Subcutaneous abdominal adipose tissue (tissue), 5 donors: ENCODE results near the gene YPEL1.

Source experiments
- H3K27ac ChIP-seq: one replicate; pipeline ENCODE4 v1.7.0; 2013; ENCODE audit warnings: low read depth, mild to moderate bottlenecking, inconsistent platforms, low read length, moderate library complexity
- H3K27me3 ChIP-seq, 5 donors: one replicate each; pipeline ENCODE4 v1.7.0; 2013; ENCODE audit warnings: low read length in 5 of 5, inconsistent platforms in 1 of 5; ENCODE audit not compliant: control insufficient read depth in 5 of 5, insufficient read depth in 4 of 5
- H3K36me3 ChIP-seq, 5 donors: one replicate each; pipeline ENCODE4 v1.7.0; 2013; ENCODE audit warnings: low read length in 5 of 5; ENCODE audit not compliant: control insufficient read depth in 5 of 5, insufficient read depth in 5 of 5
- H3K4me1 ChIP-seq, 5 donors: one replicate each; pipeline ENCODE4 v1.7.0; 2013; ENCODE audit warnings: low read length in 5 of 5, mild to moderate bottlenecking in 3 of 5, moderate library complexity in 1 of 5; ENCODE audit not compliant: control insufficient read depth in 5 of 5, insufficient read depth in 5 of 5
- H3K4me3 ChIP-seq, 5 donors: one replicate each; pipeline ENCODE4 v1.7.0; 2013; ENCODE audit warnings: low read length in 5 of 5, low read depth in 1 of 5
- H3K9ac ChIP-seq, 5 donors: one replicate each; pipeline ENCODE4 v1.7.0; 2013; ENCODE audit warnings: low read length in 5 of 5, mild to moderate bottlenecking in 4 of 5, moderate library complexity in 3 of 5
- H3K9me3 ChIP-seq, 5 donors: one replicate each; pipeline ENCODE4 v1.7.0; 2013; ENCODE audit warnings: low read length in 5 of 5; ENCODE audit not compliant: control insufficient read depth in 5 of 5
- donor health status: healthy.
- donor health status: healthy.
- donor health status: healthy.
- donor health status: healthy.
- donor health status: healthy.

YPEL1 gene

DNA sequence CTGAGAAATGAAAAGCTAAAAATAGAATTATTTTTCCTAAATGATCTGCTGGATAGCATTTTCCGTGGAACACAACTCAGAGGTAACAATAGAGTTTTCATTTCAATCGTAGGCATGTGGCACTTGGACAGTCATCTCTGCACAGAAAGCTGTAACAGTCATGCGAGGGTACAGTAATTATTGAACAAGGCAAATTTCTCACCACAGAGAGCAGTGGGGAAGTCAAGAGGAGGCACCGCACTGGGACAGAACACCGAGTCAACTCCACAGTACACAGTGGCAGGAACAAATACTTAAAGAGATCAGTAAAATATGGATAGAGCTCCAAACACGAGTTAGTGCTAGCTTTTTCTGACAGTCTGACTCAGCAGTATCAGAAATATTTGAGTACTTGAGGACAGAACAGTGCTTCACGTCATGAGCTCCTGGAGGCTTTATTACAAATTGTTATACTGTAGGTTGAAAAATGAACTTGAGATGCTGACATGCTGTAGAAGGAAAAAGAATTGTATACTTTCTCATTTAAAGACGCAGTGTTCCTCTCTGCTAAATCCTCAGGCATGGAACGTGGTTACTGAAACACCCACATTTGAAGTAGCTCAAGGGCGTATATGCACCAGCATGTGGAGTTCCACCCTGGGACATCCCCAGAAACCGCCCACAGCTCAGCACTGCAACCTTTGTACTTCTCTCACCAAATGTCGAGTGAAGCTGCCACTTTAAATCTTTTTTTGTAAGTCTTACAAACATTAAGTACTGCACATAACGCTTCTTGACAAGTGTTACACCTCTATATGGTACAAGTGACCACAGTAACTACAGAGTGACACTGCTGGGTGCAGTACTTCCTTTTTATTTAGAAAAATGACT, 27.4 kb upstream of the YPEL1 start:
- H3K36me3 ChIP-seq: peaks cover 13 to 92% (median 78%) of the 10 kb centered on the region in 5 donors
- H3K4me1 ChIP-seq: peaks cover 0 to 3% (median 0%) of the 10 kb centered on the region in 5 donors
- no peak overlapping the region for H3K4me3 ChIP-seq
- H3K27ac ChIP-seq: no peak overlapping the region
- H3K9me3 ChIP-seq: no peaks in the 10 kb centered on the region
- H3K9ac ChIP-seq: no peak overlapping the region
- H3K27me3 ChIP-seq: no peaks in the 10 kb centered on the region

DNA sequence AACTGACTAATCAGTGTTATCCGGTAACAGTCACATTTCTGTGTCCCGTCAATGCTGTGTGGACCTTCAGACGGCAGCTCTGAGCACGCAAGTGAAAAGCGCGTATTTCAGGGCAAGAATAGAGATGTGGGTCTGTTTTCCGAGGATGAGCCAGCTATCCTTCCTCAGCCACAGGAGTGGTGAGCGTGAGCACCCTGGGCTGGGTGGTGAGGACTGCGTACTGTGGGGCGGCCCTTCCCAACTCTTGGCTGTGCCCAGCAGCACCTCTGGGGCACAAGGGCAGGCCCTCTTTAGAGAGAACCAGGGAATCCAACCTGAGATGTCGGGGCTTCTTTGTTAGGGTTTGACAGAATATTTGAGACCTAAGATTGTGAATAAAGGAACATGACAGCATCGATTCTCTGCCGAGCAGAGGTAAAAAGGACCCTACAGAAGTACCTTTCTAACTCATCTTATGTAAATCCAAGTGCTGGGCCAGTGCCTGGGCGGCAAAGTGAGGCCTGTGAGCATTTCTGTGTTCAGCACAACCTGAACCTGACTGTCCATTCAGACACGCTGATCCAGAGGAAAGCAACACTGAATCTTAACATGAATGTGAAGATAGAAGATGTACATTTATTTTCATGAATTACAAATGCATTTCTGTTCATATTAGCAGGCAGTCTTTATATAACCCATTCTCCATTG, 26.5 kb upstream of the YPEL1 start:
- Histone ChIP-seq H3K4me1 (peaks cover 0 to 3% (median 0%) of the 10 kb centered on the region in 5 donors), H3K27me3 (no peaks in the 10 kb centered on the region), H3K27ac (no peak overlapping the region), H3K9ac (no peak overlapping the region), H3K9me3 (no peaks in the 10 kb centered on the region), H3K4me3 (no peak overlapping the region), H3K36me3 (peaks cover 13 to 92% (median 77%) of the 10 kb centered on the region in 5 donors)

DNA sequence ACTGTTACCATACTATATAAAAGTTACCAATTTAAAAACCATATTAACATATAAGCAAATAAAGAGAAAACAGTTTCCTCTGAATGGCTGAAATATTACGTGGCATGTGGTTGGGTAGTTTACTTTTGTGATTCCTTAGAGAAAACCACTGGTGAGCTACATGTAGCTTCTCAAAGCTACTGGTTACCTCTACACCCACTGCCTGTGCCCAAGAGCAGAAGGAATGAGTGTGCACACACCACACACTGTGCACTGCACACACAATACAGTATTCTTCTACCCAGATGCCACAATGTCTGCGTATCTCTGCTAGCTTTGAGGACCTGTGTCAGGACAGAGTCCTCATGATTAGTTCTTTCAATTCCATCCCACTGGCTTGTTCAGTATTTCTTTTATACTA, 25.5 kb upstream of the YPEL1 start:
- no peaks in the 10 kb centered on the region for H3K27me3 ChIP-seq
- no peak overlapping the region for H3K9ac ChIP-seq
- no peak overlapping the region for H3K4me3 ChIP-seq
- peaks cover 13 to 84% (median 66%) of the 10 kb centered on the region in 5 donors for H3K36me3 ChIP-seq
- no peaks in the 10 kb centered on the region for H3K9me3 ChIP-seq
- peaks cover 0 to 3% (median 0%) of the 10 kb centered on the region in 5 donors for H3K4me1 ChIP-seq
- H3K27ac ChIP-seq: no peak overlapping the region

DNA sequence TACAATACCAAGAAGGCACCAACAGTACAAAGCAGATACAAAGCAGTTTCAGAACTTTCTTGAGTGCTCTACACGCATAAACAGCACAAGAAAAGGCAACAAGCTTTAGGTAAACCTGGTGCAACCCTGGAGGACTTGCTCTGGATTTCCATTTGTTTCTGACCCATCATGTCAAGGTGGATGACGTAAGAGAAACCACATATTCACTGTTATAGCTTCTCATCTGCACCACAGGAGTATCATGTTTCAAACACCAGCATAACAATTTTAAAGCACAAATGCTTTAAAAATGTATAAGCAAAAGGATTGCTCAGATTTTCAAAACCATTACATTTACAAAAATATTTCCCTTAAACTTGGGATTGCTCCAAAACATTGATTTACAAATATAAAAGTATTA, 25.0 kb upstream of the YPEL1 start:
- Histone ChIP-seq H3K4me1 (peaks cover 0 to 7% (median 2%) of the 10 kb centered on the region in 5 donors), H3K27me3 (no peaks in the 10 kb centered on the region), H3K4me3 (no peak overlapping the region), H3K36me3 (peaks cover 13 to 79% (median 62%) of the 10 kb centered on the region in 5 donors), H3K9me3 (no peaks in the 10 kb centered on the region), H3K27ac (no peak overlapping the region), H3K9ac (no peak overlapping the region)

DNA sequence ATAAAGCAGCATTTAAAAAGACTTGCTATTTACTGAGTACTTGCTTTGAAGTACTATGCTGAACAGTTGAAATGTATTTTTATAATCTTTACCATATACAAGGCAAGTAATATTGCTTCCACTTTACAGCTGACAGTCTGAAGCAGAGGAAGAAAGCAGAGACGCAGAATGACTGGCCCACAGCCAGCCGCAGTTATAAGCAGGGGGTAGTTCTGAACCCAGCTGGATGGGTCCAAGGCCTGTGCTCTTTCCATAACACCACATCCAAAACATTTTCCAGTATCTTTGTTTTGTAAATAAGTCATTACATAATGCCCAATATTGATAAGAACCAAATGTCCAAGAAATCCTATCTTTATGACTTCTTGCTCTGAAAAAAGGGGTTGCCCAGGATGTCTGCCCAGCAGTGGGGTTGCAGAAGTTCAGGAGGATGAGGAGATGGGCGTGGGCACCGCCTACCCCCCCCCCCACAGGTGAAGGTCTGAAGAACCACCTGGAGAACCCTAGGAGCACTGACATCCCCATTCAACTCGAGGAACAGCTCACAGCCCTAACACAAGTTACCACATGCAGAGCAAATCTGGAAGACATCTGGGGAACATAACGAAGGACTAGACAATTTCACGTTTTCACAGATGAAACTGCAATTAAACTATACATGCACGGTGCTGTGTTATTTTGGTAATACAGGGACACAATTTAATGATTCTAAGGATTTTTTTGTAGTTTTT, 24.2 kb upstream of the YPEL1 start:
- Histone ChIP-seq H3K36me3 (peaks cover 8 to 71% (median 53%) of the 10 kb centered on the region in 5 donors), H3K9ac (no peak overlapping the region)

DNA sequence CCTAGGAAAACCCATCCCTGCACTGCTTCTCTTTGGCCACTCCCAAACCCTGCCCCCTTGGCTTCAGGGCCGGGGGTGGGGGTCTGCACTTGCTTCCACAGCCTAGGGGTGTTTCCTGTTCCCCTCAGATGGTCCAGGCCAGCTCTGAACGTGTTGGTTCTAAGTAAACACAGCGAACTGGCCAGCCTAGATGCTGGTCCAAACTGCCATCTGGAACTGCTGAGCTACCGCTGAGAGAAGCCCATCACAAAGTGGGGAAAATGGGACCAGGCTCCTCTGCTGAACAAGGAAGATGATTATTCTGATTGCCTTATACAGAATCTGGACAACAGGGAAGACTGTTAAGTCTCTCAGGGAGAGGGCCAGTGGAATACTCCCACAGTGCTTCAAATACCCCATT, 23.5 kb upstream of the YPEL1 start:
- no peak overlapping the region for H3K9ac ChIP-seq
- peaks cover 4 to 21% (median 16%) of the 10 kb centered on the region in 5 donors for H3K4me1 ChIP-seq
- H3K27ac ChIP-seq: no peak overlapping the region
- no peaks in the 10 kb centered on the region for H3K9me3 ChIP-seq
- H3K27me3 ChIP-seq: no peaks in the 10 kb centered on the region
- no peak overlapping the region for H3K4me3 ChIP-seq
- peaks cover 8 to 64% (median 46%) of the 10 kb centered on the region in 5 donors for H3K36me3 ChIP-seq

More for the DNA sequence above, 24.2 kb upstream of the YPEL1 start:
- peaks cover 4 to 14% (median 10%) of the 10 kb centered on the region in 5 donors for H3K4me1 ChIP-seq
- no peaks in the 10 kb centered on the region for H3K27me3 ChIP-seq
- no peak overlapping the region for H3K4me3 ChIP-seq
- H3K27ac ChIP-seq: no peak overlapping the region
- no peaks in the 10 kb centered on the region for H3K9me3 ChIP-seq

DNA sequence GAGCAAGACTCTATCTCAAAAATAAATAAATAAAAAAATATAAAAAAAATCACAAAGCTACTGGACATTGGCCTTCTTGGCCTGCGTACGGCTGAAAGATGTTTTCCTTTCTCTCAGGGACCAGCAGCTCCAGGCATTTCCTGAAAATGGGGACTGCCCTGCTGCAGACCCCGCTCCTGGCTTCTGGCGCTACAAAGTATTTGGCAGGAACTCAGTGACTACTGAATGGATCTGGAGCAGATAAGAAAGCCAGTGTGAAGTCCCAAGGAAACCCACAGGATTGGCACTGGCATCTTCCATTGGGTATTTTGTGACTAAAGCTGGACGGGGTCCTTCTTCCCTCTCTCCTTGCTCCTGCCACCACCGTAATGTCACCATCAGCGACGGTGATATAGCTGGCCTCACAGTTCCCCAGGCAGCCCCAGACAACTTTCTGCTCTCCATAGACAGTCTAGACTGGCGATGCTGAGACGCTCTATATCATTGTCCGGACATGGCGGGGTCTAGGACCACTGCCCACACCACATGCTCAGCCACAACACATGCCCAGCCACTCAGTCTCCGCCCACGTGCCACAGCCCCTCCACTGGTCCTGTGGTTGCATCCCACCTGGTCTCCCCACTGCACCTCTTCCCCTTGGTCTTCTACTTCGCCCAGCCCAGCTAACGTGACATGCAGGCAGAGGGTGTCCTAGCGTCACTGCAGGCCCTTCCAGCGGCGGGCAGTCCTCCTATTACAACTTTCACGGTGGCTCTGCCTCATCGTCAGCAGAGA, 22.7 kb upstream of the YPEL1 start:
- Histone ChIP-seq H3K9ac (no peak overlapping the region), H3K27ac (no peak overlapping the region), H3K9me3 (no peaks in the 10 kb centered on the region), H3K4me3 (no peak overlapping the region), H3K36me3 (peaks cover 8 to 57% (median 38%) of the 10 kb centered on the region in 5 donors), H3K4me1 (peaks cover 4 to 21% (median 16%) of the 10 kb centered on the region in 5 donors), H3K27me3 (no peaks in the 10 kb centered on the region)

DNA sequence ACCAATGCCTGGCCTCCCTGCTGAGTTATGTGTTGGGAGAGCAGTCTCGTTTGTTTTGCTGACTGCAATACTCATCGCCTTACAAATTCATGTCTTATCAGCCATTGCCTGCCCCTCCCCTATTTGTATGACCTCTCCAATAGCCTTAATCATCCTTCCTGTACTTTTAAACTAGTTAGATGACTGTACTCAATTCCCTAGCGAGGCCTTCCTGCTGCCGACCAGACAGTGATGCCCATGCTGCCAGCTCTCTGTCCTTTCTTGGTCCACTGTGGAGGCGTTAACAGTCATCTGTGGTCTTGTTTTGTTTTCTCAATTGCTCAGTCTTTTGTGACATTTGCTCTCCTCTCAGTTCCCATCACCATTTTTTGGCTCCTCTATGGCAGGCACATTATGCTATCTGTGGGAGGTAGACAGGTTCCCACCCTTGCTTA, 20.3 kb upstream of the YPEL1 start:
- Histone ChIP-seq H3K4me3 (no peak overlapping the region), H3K27ac (no peak overlapping the region), H3K4me1 (peaks cover 4 to 21% (median 16%) of the 10 kb centered on the region in 5 donors)

DNA sequence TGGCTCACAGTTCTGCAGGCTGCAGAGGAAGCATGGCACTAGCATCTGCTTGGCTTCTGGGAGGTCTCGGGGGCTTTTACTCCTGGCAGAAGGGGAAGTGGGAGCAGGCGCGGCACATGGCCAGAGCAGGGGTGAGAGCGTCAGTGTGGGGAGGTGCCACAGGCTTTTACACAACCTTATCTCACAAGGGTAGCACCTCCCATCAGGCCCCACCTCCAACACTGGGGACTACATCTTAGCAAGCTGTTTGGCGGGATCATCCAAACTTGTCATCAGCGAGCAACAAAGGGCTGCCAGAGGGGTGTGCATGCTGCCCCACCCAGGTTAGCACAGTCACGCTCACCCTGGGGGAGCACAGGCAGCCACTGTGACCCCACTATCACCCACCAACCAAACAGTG, 18.9 kb upstream of the YPEL1 start:
- Histone ChIP-seq H3K9ac (peak overlapping the region in 1 of 5 donors; percentile 17), H3K9me3 (no peaks in the 10 kb centered on the region), H3K4me1 (peaks cover 4 to 21% (median 16%) of the 10 kb centered on the region in 5 donors), H3K27ac (peak overlapping the region; percentile 10), H3K27me3 (no peaks in the 10 kb centered on the region), H3K4me3 (peak overlapping the region in 2 of 5 donors; percentile 25 to 33), H3K36me3 (peaks cover 0 to 29% (median 11%) of the 10 kb centered on the region in 5 donors)

More for the DNA sequence above, 20.3 kb upstream of the YPEL1 start:
- H3K9ac ChIP-seq: no peak overlapping the region
- H3K36me3 ChIP-seq: peaks cover 0 to 36% (median 15%) of the 10 kb centered on the region in 5 donors
- H3K9me3 ChIP-seq: no peaks in the 10 kb centered on the region
- H3K27me3 ChIP-seq: no peaks in the 10 kb centered on the region
